ENCODE measurements around the gene RFC1. TPM values are rescaled to one million over a fixed set of nuclear protein-coding genes. Genes with fewer than 3 reads are reported as not detected.
A peak's percentile ranks its signal among the peaks of the same experiment; 100 is the strongest.

Gene RFC1
- total and polyA plus RNA-seq, 2 donors from 2014 or later: 14.5 to 38.4 TPM

DNA sequence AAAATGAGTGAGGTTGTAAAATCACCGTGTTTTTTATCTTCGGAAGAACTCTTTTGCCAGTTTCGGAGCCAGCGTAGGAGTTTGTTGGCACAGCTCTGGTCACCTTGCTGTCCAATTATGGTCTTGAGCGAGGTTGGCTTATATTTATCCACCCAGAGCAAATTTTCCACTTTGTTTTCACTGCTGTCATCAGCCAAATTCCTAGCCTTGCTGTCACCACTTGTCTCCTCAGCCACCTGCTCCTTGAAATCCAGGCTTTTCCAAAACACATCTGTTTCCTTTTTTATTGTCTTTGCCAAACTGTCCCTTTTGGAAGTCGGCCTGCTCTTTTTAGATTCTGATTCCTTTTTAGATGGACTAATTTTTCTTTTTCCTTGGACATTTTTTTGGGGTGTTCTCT, 57.6 kb downstream of the RFC1 start:
- no peak overlapping the region for H3K27ac ChIP-seq (ENCODE audit: low read depth in 2 of 2, low read length in 2 of 2)
- intact Hi-C loops (cut with DNase I): no loop called here
- FAIRE-seq (no peak), DNase-seq (peak in 1 of 5 donors; percentile 12)
- no peak overlapping the region for H3K9ac ChIP-seq (ENCODE audit: low read length in 3 of 3)
- no peak overlapping the region for H3K4me3 ChIP-seq (ENCODE audit: low read length in 3 of 3)
- no peaks in the 10 kb centered on the region for H3K27me3 ChIP-seq (ENCODE audit: control insufficient read depth, insufficient read depth, low read length)
- TF ChIP-seq, protein P1, sequence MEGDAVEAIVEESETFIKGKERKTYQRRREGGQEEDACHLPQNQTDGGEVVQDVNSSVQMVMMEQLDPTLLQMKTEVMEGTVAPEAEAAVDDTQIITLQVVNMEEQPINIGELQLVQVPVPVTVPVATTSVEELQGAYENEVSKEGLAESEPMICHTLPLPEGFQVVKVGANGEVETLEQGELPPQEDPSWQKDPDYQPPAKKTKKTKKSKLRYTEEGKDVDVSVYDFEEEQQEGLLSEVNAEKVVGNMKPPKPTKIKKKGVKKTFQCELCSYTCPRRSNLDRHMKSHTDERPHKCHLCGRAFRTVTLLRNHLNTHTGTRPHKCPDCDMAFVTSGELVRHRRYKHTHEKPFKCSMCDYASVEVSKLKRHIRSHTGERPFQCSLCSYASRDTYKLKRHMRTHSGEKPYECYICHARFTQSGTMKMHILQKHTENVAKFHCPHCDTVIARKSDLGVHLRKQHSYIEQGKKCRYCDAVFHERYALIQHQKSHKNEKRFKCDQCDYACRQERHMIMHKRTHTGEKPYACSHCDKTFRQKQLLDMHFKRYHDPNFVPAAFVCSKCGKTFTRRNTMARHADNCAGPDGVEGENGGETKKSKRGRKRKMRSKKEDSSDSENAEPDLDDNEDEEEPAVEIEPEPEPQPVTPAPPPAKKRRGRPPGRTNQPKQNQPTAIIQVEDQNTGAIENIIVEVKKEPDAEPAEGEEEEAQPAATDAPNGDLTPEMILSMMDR (IDR thresholded peaks at IDR 0.05; ENCODE audit: borderline replicate concordance, extremely low read depth, insufficient read depth): no peak
- H3K36me3 ChIP-seq (ENCODE audit: control insufficient read depth in 2 of 3, insufficient read depth in 3 of 3, low read length in 3 of 3): peaks cover 4 to 13% (median 8%) of the 10 kb centered on the region in 3 donors
- peaks cover 0 to 3% (median 0%) of the 10 kb centered on the region in 3 donors for H3K4me1 ChIP-seq (ENCODE audit: control insufficient read depth in 2 of 3, insufficient read depth in 2 of 3, low read depth in 1 of 3, low read length in 3 of 3)
- H3K9me3 ChIP-seq (ENCODE audit: control insufficient read depth in 2 of 3, insufficient read depth in 1 of 3, low read length in 3 of 3): no peaks in the 10 kb centered on the region

DNA sequence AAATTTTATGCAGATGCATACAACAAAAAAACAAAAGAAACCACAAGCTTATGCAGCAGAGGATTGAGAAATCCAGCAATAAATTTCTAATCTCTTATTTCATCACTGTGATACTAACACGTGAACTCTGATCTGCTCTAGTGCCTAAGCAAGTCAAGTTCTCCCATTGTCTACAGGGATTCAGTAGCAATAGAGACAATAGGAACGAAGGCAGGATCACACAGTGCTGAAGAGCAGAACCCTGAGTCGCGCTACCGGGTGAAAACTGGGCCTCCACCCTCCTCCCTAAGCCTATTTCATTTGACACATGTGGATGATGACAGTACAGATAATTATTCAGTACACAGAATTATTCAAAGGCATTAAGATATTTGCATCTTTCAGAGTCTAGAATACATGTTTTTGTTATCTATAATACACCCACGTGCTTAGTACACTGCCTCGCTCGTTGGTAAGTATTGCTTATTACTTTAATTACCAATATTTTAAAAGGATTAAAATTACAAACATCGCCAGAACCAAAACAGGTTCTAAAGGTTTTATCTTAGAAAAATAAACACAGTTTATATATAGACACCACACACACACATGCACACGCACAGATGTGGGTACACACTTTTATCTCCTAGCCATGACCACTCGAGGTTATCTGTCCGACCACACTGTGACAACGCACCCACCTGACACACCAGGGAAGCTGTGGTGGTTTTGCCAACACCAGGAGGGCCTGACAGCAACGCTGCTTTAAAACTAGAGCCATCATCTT, 60.1 kb downstream of the RFC1 start:
- DNase-seq (no peak), FAIRE-seq (no peak)
- H3K4me3 ChIP-seq (ENCODE audit: low read length in 3 of 3): no peak overlapping the region
- H3K9me3 ChIP-seq (ENCODE audit: control insufficient read depth in 2 of 3, insufficient read depth in 1 of 3, low read length in 3 of 3): no peaks in the 10 kb centered on the region
- H3K27me3 ChIP-seq (ENCODE audit: control insufficient read depth, insufficient read depth, low read length): no peaks in the 10 kb centered on the region
- peaks cover 4 to 15% (median 15%) of the 10 kb centered on the region in 3 donors for H3K36me3 ChIP-seq (ENCODE audit: control insufficient read depth in 2 of 3, insufficient read depth in 3 of 3, low read length in 3 of 3)
- TF ChIP-seq, protein P1 (IDR thresholded peaks at IDR 0.05; ENCODE audit: borderline replicate concordance, extremely low read depth, insufficient read depth): no peak
- no peaks in the 10 kb centered on the region for H3K4me1 ChIP-seq (ENCODE audit: control insufficient read depth in 2 of 3, insufficient read depth in 2 of 3, low read depth in 1 of 3, low read length in 3 of 3)
- no peak overlapping the region for H3K27ac ChIP-seq (ENCODE audit: low read depth in 2 of 2, low read length in 2 of 2)
- intact Hi-C loops (cut with DNase I): no loop called here
- no peak overlapping the region for H3K9ac ChIP-seq (ENCODE audit: low read length in 3 of 3)

- intact Hi-C loops (cut with DNase I): no loop called here
- no peak for FAIRE-seq
- peaks cover 13 to 16% (median 16%) of the 10 kb centered on the region in 3 donors for H3K36me3 ChIP-seq (ENCODE audit: control insufficient read depth in 2 of 3, insufficient read depth in 3 of 3, low read length in 3 of 3)
These were observed 61.5 kb downstream of the RFC1 start for GRCh38 chr4:39304651-39305050.

More at GRCh38 chr4:39304651-39305050, 61.5 kb downstream of the RFC1 start:
- DNase-seq: no peak
- no peaks in the 10 kb centered on the region for H3K27me3 ChIP-seq (ENCODE audit: control insufficient read depth, insufficient read depth, low read length)
- H3K4me1 ChIP-seq (ENCODE audit: control insufficient read depth in 2 of 3, insufficient read depth in 2 of 3, low read depth in 1 of 3, low read length in 3 of 3): no peaks in the 10 kb centered on the region
- no peaks in the 10 kb centered on the region for H3K9me3 ChIP-seq (ENCODE audit: control insufficient read depth in 2 of 3, insufficient read depth in 1 of 3, low read length in 3 of 3)
- H3K27ac ChIP-seq (ENCODE audit: low read depth in 2 of 2, low read length in 2 of 2): no peak overlapping the region
- TF ChIP-seq, protein P1 (IDR thresholded peaks at IDR 0.05; ENCODE audit: borderline replicate concordance, extremely low read depth, insufficient read depth): no peak
- no peak overlapping the region for H3K4me3 ChIP-seq (ENCODE audit: low read length in 3 of 3)
- H3K9ac ChIP-seq (ENCODE audit: low read length in 3 of 3): no peak overlapping the region

Measured in kidney (tissue), 14 donors.